Kidney epithelial cell (primary cell): ENCODE results near the gene DBNDD2. TPM values are rescaled to one million over a fixed set of nuclear protein-coding genes. Genes with fewer than 3 reads are reported as not detected.

Source experiments
- DNase-seq: peaks from one replicate; pipeline ENCODE4 v3.0.0-alpha.2; 2010; ENCODE audit warnings: low read depth
- H3K27me3 ChIP-seq: 2 replicates; pipeline ENCODE4 v1.6.0; 2011; ENCODE audit warnings: low read length; ENCODE audit not compliant: control insufficient read depth, insufficient read depth
- H3K36me3 ChIP-seq: 2 replicates; pipeline ENCODE4 v1.5.1; 2011; ENCODE audit warnings: low read length; ENCODE audit not compliant: control insufficient read depth, insufficient read depth
- H3K4me3 ChIP-seq: 2 replicates; pipeline ENCODE4 v1.5.1; 2011; ENCODE audit warnings: low read depth, mild to moderate bottlenecking, control low read depth, low read length
- CTCF ChIP-seq: IDR thresholded peaks from 2 replicates; pipeline ENCODE4 v1.5.1; 2011; ENCODE audit warnings: mild to moderate bottlenecking, moderate library complexity, low read length, control low read depth, inconsistent platforms; ENCODE audit not compliant: insufficient read depth, poor library complexity, severe bottlenecking
- total RNA-seq: library from RNA; depleted of rRNA; stranded (reverse); fragments of >200 nt; gene quantifications from 2 replicates; pipeline ENCODE4 v1.2.3, GENCODE V29; 2015

Gene DBNDD2
- total RNA-seq, 1 donor from 2014 or later = 57.2 TPM

- DNase-seq = no peak
Measured at GRCh38 chr20:45425561-45425960, 17.5 kb downstream of the DBNDD2 start.

GRCh38 chr20:45426320-45427016 lies 18.4 kb downstream of the DBNDD2 start:
- Histone ChIP-seq H3K27me3 (no peaks in the 10 kb centered on the region), H3K36me3 (peaks cover 1% of the 10 kb centered on the region), H3K4me3 (no peak overlapping the region)
- DNase-seq = no peak
- TF ChIP-seq CTCF = no peak

More at GRCh38 chr20:45425561-45425960, 17.5 kb downstream of the DBNDD2 start:
- Histone ChIP-seq H3K4me3 (no peak overlapping the region), H3K36me3 (peaks cover 4% of the 10 kb centered on the region), H3K27me3 (no peaks in the 10 kb centered on the region)
- no peak for TF ChIP-seq CTCF

- DNase-seq = no peak
- peaks cover 1% of the 10 kb centered on the region for H3K36me3 ChIP-seq
- H3K27me3 ChIP-seq = no peaks in the 10 kb centered on the region
- no peak overlapping the region for H3K4me3 ChIP-seq
- no peak for TF ChIP-seq CTCF
Measured at GRCh38 chr20:45427236-45428149, 19.4 kb downstream of the DBNDD2 start.

- no peak overlapping the region for H3K4me3 ChIP-seq
- H3K27me3 ChIP-seq = no peaks in the 10 kb centered on the region
- no peak for DNase-seq
- no peak for TF ChIP-seq CTCF
- H3K36me3 ChIP-seq = no peaks in the 10 kb centered on the region
Measured at GRCh38 chr20:45429618-45430017, 21.5 kb downstream of the DBNDD2 start.

- no peak for DNase-seq
- Histone ChIP-seq H3K27me3 (no peaks in the 10 kb centered on the region), H3K4me3 (no peak overlapping the region), H3K36me3 (no peaks in the 10 kb centered on the region)
- no peak for TF ChIP-seq CTCF
Measured at GRCh38 chr20:45432294-45432693, 24.2 kb downstream of the DBNDD2 start.
